GM18517 (cell line): ENCODE measurements around the gene ZNF296.

ENCODE experiments used
- ATAC-seq: cut with Tn5 transposase; IDR thresholded peaks from one replicate; pipeline ENCODE4 v1.9.1; 2021; ENCODE audit warnings: mild to moderate bottlenecking, moderate library complexity; ENCODE audit not compliant: unreplicated experiment

ZNF296 gene

GRCh38 chr19:45027371-45027770 is 48.9 kb downstream of the ZNF296 start:
- ATAC-seq: no peak

GRCh38 chr19:45025264-45025663 is 51.0 kb downstream of the ZNF296 start:
- no peak for ATAC-seq

- ATAC-seq: no peak
These were observed 53.2 kb downstream of the ZNF296 start for GRCh38 chr19:45023048-45023447.

- ATAC-seq: no peak
These were observed 54.3 kb downstream of the ZNF296 start for GRCh38 chr19:45021971-45022370.
